ENCODE data around the gene ZNF823.

GRCh38 chr19:11787536-11787935 is 48.8 kb upstream of the ZNF823 start:
- TF ChIP-seq CTCF (IDR thresholded peaks at IDR 0.05; ENCODE audit: low read depth, low read length, missing input control) (no peak), RXRA (IDR thresholded peaks at IDR 0.05) (no peak), ATF3 (IDR thresholded peaks at IDR 0.05) (no peak), TAF1 (conservative IDR thresholded peaks at IDR 0.05) (no peak), YY1 (IDR thresholded peaks at IDR 0.05) (no peak), MAX (IDR thresholded peaks at IDR 0.05) (no peak), RAD21 (IDR thresholded peaks at IDR 0.05) (no peak)
